Activated CD4-positive, alpha-beta T cell treated with anti-CD3 and anti-CD28 coated beads, Interleukin-2, amount 50 U/mL, for 24 hours (primary cell): Measurements from ENCODE around the gene SPATA31C2.
"Not testable (repeated sequence)": the region's sequence is repeated elsewhere in the genome, so short reads cannot be mapped to it uniquely, and the experiment has no call there.

Source experiments
- DNase-seq, 2 donors: peaks; one replicate each; pipeline ENCODE4 v3.0.0-alpha.2; 2020; ENCODE audit warnings: low read depth in 1 of 2, low spot score in 1 of 2

The SPATA31C2 gene

GRCh38 chr9:88127700-88128300 lies 10.5 kb downstream of the SPATA31C2 start:
- not testable (repeated sequence) for DNase-seq

GRCh38 chr9:88123413-88123812 lies 14.9 kb downstream of the SPATA31C2 start:
- DNase-seq = not testable (repeated sequence)

GRCh38 chr9:88118121-88118520 lies 20.2 kb downstream of the SPATA31C2 start:
- DNase-seq = not testable (repeated sequence)

GRCh38 chr9:88114968-88115612 lies 23.2 kb downstream of the SPATA31C2 start:
- DNase-seq = not testable (repeated sequence)

GRCh38 chr9:88114283-88114967 lies 23.9 kb downstream of the SPATA31C2 start:
- DNase-seq = not testable (repeated sequence)

- not testable (repeated sequence) for DNase-seq
Measured at GRCh38 chr9:88113156-88114130, 24.8 kb downstream of the SPATA31C2 start.

- no peak for DNase-seq
Measured at GRCh38 chr9:88110026-88110425, 28.2 kb downstream of the SPATA31C2 start.

GRCh38 chr9:88108779-88109178 lies 29.5 kb downstream of the SPATA31C2 start:
- no peak for DNase-seq

- DNase-seq = no peak
Measured at GRCh38 chr9:88106492-88106891, 31.8 kb downstream of the SPATA31C2 start.

GRCh38 chr9:88092797-88093331 lies 45.4 kb downstream of the SPATA31C2 start:
- DNase-seq = no peak

- no peak for DNase-seq
Measured at GRCh38 chr9:88090151-88090581, 48.1 kb downstream of the SPATA31C2 start.

- no peak for DNase-seq
Measured at GRCh38 chr9:88087906-88088305, 50.4 kb downstream of the SPATA31C2 start.

GRCh38 chr9:88085476-88085875 lies 52.8 kb downstream of the SPATA31C2 start:
- DNase-seq = no peak

- DNase-seq = no peak
Measured at GRCh38 chr9:88084357-88085183, 53.7 kb downstream of the SPATA31C2 start.
